ENCODE data around the gene ATG2A.

- TF ChIP-seq EZH2 (optimal IDR thresholded peaks at IDR 0.05; ENCODE audit: low read depth, low read length) (no peak), CTCF (IDR thresholded peaks at IDR 0.05; ENCODE audit: low read length) (no peak), EZH2phosphoT487 (IDR thresholded peaks at IDR 0.05; ENCODE audit: low read length) (no peak)
Observed at GRCh38 chr11:64885367-64886286, 31.4 kb downstream of the ATG2A start.

All from MM.1S (cell line).